D341Med (cell line): ENCODE data around the gene SHISAL2B.
"Not testable (repeated sequence)": the region's sequence is repeated elsewhere in the genome, so short reads cannot be mapped to it uniquely, and the experiment has no call there.

Experiments
- DNase-seq: peaks from one replicate; pipeline ENCODE4 v3.0.0; 2012; ENCODE audit warnings: low spot score

Gene SHISAL2B

GRCh38 chr5:64700765-64701164 is 10.5 kb downstream of the SHISAL2B start:
- DNase-seq, result no peak

DNA sequence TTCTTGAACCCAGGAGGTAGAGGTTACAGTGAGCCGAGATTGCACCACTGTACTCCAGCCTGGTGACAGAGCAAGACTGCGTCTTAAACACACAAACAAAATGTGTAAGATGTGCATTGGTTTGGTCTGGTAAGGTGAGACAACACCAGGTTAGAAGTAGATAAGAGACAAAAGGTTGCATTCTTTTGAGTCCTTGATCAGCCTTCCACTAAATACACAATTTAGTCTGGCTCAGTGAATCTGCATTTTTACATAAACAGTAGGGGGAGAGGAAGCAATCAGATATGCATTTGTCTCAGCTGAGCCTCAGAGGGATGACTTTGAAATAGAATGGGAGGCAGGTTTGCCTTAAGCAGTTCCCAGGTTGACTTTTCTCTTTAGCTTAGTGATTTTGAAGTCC is 15.8 kb downstream of the SHISAL2B start:
- DNase-seq, result not testable (repeated sequence)

- no peak for DNase-seq
Observed at GRCh38 chr5:64707191-64707590, 16.9 kb downstream of the SHISAL2B start.

DNA sequence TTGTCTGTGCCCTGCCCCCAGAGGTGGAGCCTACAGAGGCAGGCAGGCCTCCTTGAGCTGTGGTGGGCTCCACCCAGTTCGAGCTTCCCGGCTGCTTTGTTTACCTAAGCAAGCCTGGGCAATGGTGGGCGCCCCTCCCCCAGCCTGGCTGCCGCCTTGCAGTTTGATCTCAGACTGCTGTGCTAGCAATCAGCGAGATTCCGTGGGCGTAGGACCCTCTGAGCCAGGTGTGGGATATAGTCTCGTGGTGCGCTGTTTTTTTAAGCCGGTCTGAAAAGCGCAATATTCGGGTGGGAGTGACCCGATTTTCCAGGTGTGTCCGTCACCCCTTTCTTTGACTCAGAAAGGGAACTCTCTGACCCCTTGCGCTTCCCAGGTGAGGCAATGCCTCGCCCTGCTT is 24.2 kb downstream of the SHISAL2B start:
- DNase-seq, result not testable (repeated sequence)

- DNase-seq, result no peak
Observed at GRCh38 chr5:64722588-64722987, 32.3 kb downstream of the SHISAL2B start.

DNA sequence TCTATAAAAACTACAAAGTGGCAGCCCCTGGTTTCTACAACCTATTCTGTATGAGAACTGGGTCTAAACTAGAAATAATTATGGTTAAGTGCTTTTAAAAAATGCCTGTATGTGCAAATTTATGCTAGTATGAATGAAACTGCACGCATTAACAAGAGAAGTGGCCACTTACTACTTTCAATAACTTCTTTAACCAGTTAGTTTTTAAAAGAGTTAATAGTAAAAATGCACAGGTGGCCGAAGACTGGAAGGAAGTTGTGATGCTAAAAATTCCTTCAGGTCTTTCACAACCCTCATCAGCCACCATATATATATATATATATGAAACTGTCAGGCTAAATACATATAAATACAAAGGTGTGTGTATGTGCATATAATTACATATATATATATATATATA is 36.8 kb downstream of the SHISAL2B start:
- no peak for DNase-seq

- no peak for DNase-seq
Observed at GRCh38 chr5:64742411-64742810, 52.1 kb downstream of the SHISAL2B start.

DNA sequence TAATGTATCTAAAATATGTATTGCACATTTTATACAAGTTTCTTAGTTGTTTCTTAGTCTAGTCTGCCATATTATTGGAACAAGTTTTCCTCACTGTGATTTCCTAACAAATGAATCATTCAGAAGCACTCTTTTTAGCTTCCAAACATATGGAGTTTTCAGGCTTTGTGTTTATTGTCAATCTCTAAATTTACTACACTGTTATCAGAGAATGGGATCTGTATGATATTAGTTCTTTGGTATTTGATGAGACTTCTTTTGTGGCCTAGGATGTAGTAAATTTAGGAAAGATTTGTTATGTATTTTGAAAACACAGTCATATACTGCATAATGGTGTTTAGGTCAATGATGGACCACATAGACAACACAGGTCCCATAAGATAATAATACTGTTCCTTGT is 52.5 kb downstream of the SHISAL2B start:
- no peak for DNase-seq

DNA sequence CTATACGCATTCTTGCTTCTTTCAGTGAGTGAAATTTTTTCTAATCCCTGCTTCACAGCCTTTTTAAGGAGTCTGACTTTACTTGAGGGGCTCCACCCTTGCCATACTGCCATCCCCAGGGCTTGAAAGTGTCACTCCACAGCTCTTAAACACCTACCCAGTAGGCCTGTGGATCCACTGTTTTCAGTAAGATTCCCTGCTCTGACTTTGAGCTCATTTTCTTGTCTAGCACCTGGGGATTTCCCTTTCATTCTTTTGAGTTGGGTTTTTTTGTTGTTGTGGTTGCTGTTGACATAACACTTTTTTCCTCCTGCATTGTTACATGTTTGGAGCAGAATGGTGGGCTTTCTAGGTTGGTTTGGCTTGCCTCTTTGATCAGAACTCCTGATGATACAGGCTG is 54.6 kb downstream of the SHISAL2B start:
- no peak for DNase-seq

DNA sequence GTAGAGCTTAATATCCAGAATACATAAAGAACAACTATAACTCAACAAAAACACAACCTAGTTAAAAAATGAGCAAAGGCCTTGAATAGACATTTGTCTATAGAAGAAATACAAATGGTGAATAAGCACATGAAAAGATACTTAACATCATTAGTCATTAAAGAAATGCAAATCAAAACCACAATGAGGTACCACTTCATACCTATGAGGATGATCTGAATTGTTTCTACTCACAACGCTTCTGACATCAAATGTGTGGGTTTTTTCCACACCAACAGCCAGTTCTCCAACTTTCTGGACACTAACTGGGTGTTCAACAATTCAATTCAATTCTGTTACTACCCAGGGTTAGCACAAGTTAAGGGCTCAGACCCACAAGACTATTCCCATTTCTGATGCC is 56.1 kb downstream of the SHISAL2B start:
- no peak for DNase-seq

GRCh38 chr5:64749385-64749784 is 59.1 kb downstream of the SHISAL2B start:
- DNase-seq, result no peak

DNA sequence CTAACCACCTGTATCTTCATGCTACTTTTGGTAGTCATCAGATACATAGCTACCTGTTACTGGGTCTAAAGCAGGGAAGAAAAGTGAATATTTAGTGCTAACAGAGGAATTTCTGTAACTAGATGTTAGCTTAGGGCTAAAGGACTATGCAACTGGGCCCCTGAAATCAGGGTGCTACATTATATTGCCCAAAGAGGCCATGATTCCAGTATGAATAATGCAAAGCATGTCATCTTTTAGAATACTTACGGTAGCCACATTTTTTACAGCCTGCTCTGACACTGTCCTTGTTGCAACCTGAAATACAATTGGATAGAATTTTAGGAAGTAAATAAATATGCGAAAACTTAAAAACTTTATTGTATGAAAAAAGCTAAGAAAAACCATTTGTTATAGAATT is 63.8 kb downstream of the SHISAL2B start:
- DNase-seq, result no peak

DNA sequence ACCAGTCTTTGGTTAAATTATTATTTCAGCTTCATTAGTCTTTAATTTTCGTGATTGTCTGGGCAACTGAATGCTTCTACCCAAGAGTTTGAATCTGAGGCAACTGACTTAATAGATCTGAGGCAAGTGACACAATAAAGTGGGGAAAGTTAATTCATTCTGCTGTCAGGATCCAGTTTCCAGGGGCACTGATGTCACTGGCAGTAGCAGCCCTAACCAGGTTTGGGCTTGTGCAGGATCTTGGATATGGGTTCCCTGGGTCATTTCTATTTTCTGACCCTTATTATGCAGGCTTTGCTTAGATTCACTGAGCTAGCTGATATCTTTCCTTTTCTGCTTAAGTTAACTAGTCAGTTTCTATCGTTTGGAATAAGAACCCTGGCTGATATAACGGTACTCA is 68.6 kb downstream of the SHISAL2B start:
- no peak for DNase-seq

DNA sequence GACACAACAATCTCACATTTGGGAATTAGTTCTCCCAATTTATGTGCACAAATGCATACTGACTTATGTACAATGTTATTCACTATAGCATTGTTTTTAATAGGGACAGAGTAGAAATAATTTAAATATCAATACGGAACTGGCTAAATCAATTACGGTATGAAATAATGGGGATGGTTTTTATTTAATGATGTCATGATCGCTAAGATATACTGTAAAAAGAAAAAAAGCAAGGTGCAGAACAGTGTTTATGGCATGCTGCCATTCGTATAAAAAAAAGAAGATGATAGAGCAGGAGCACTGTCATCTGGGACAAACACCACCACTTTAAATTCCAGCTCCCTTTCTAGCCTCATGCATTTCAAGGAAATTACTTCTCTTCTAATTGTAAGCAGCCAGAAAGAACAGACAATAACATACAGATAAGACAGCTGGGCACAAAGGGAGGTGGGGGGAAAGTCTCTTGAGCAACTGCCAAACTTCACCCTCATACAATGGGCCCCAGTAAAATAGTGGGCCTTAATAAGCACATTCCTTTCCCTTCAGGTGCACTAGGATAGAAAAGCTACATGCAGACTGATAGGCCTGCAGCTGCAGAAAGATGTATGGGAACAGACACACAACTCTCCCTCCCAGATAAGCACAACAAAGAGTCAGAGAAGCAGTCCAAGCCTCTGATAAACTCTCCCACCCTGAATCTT is 69.8 kb downstream of the SHISAL2B start:
- DNase-seq, result no peak

GRCh38 chr5:64763948-64764503 is 73.7 kb downstream of the SHISAL2B start:
- DNase-seq, result no peak

DNA sequence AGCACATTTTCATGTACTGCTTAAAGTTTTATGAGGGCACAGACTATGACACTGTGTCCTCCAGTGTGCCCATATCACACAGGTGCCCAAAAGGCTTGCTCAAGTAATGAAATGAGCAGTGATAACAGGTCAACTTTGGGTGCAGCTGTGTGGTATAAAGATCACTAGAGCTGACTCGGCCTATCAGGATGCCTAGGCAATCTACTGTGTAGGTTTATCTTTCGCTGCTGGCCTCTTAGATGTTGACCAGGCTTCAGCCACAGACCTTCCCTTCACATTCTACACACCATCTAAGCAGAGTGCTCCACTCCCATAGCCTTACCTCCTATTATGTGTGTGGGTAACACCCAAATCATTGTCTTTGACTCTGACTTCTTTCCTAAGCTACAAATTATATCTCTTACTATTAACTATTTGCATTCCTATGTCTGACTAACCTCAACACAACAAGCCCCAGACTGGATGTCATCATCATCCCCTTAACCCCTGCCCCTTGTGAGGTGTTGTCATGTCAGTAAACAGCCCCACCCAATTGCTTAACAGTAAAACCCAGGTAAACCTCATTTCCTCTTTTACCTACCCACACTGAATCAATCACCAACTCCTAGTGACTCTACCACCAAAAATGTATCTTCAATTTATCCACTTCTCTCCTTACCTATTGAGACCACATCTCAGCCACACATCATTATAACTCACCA is 75.7 kb downstream of the SHISAL2B start:
- no peak for DNase-seq

GRCh38 chr5:64766941-64767340 is 76.6 kb downstream of the SHISAL2B start:
- no peak for DNase-seq
